ENCODE data around the gene AGTPBP1. TPM values are rescaled to one million over a fixed set of nuclear protein-coding genes. Genes with fewer than 3 reads are reported as not detected.

AGTPBP1 gene
- total and polyA plus RNA-seq, 2 experiments from 2014 or later, result 31.4 to 58.0 TPM

- Histone ChIP-seq H3K79me2 (replicated peaks; ENCODE audit: insufficient read depth) (no peaks in the 10 kb centered on the region), H3K4me2 (no peak overlapping the region), H3K4me3 (no peak overlapping the region), H3K27ac (ENCODE audit: low read depth) (no peak overlapping the region), H3K4me1 (ENCODE audit: insufficient read depth) (peaks cover 9% of the 10 kb centered on the region; the same call in 1 of the 2 replicates), H3K36me3 (ENCODE audit: insufficient read depth) (no peaks in the 10 kb centered on the region), H3K9me2 (ENCODE audit: insufficient read depth) (no peaks in the 10 kb centered on the region), H4K20me1 (replicated peaks; ENCODE audit: insufficient read depth) (no peaks in the 10 kb centered on the region), H3F3A (replicated peaks; ENCODE audit: low read depth) (no peaks in the 10 kb centered on the region), H3K27me3 (ENCODE audit: insufficient read depth) (no peaks in the 10 kb centered on the region), H2AFZ (no peak overlapping the region)
- Mint-ChIP-seq H3K36me3 (ENCODE audit: low read depth) (no peaks in the 10 kb centered on the region), H3K27me3 (ENCODE audit: insufficient read depth, low read depth, poor library complexity) (no peaks in the 10 kb centered on the region), H3K4me3 (no peak overlapping the region), H3K27ac (no peak overlapping the region), H3K9me3 (no peaks in the 10 kb centered on the region), H3K4me1 (peaks cover 14% of the 10 kb centered on the region)
- no peak for TF ChIP-seq ZNF331 (CRISPR knock-in tag; IDR thresholded peaks at IDR 0.05; ENCODE audit: low read depth)
- TF ChIP-seq CREB1 (CRISPR knock-in tag; IDR thresholded peaks at IDR 0.05; ENCODE audit: low read depth), result no peak
- TF ChIP-seq STAT1 (IDR thresholded peaks at IDR 0.05; ENCODE audit: unreplicated experiment), result no peak
- no peak for TF ChIP-seq EZH2 (IDR thresholded peaks at IDR 0.05; ENCODE audit: low read depth, unreplicated experiment)
- no peak for TF ChIP-seq ZNF114 (CRISPR knock-in tag; IDR thresholded peaks at IDR 0.05)
- TF ChIP-seq ZNF462 (CRISPR knock-in tag; IDR thresholded peaks at IDR 0.05), result no peak
- TF ChIP-seq REST (IDR thresholded peaks at IDR 0.05; ENCODE audit: unreplicated experiment), result no peak
- no peak for TF ChIP-seq CTCF (conservative IDR thresholded peaks at IDR 0.05; ENCODE audit: low read depth in 2 of 2)
- TF ChIP-seq NANOG (IDR thresholded peaks at IDR 0.05; ENCODE audit: borderline replicate concordance), result no peak
- no peak for TF ChIP-seq POLR2AphosphoS5 (IDR thresholded peaks at IDR 0.05; ENCODE audit: low read depth)
- TF ChIP-seq ETS1 (IDR thresholded peaks at IDR 0.05), result no peak
- no peak for TF ChIP-seq JUNB (IDR thresholded peaks at IDR 0.05; ENCODE audit: unreplicated experiment)
- TF ChIP-seq EZH2phosphoT487 (IDR thresholded peaks at IDR 0.05; ENCODE audit: unreplicated experiment), result no peak
- ATAC-seq, result peak; percentile 38; the same call in 2 of the 3 replicates
- peak; percentile 29 for DNase-seq (ENCODE audit: low spot score)
These were observed 199.9 kb downstream of the AGTPBP1 start for GRCh38 chr9:85541876-85542275.
